CD4-positive, alpha-beta T cell (primary cell): ENCODE measurements around the gene INPP4B. TPM values are rescaled to one million over a fixed set of nuclear protein-coding genes. Genes with fewer than 3 reads are reported as not detected.
A peak's percentile ranks its signal among the peaks of the same experiment; 100 is the strongest.

Source experiments
- ATAC-seq: fragments of 200-7000 bp; cut with Tn5 transposase; one replicate; pipeline ENCODE4 v1.10.0; 2022; ENCODE audit warnings: mild to moderate bottlenecking; ENCODE audit not compliant: poor library complexity
- CTCF ChIA-PET: fragments of 350-600 bp; sonication (Branson Sonifier 250); formaldehyde crosslinking; loops from one replicate; lab custom pipeline; 2021; ENCODE audit warnings: antibody characterized with exemption, inconsistent platforms; lab: Charles Lee
- POLR2A ChIA-PET: fragments of 350-600 bp; sonication (Branson Sonifier 250); formaldehyde crosslinking; loops from one replicate; lab custom pipeline; 2021; ENCODE audit warnings: antibody characterized with exemption, inconsistent platforms; lab: Charles Lee
- DNase-seq, 14 experiments: peaks; one replicate each; pipeline ENCODE4 v3.0.0-alpha.2; 2013 to 2020; ENCODE audit warnings: mixed read lengths in 2 of 14
- H3K27ac ChIP-seq, 2 donors: one replicate each; pipeline versions ENCODE4 v1.5.1 to v1.7.0; 2013; ENCODE audit warnings: low read length in 2 of 2, low read depth in 1 of 2, mild to moderate bottlenecking in 1 of 2
- H3K27me3 ChIP-seq, 2 experiments: 1 replicate in 1 of 2; 2 replicates in 1 of 2; pipeline versions ENCODE4 v1.6.1 to v1.7.0; 2013; ENCODE audit warnings: low read length in 2 of 2, control low read depth in 1 of 2, mild to moderate bottlenecking in 1 of 2, moderate library complexity in 1 of 2; ENCODE audit not compliant: insufficient read depth in 2 of 2, control insufficient read depth in 1 of 2
- H3K36me3 ChIP-seq: one replicate; pipeline ENCODE4 v1.6.1; 2013; ENCODE audit warnings: low read length, control low read depth; ENCODE audit not compliant: insufficient read depth
- H3K4me1 ChIP-seq: one replicate; pipeline ENCODE4 v1.6.1; 2013; ENCODE audit warnings: low read length, control low read depth; ENCODE audit not compliant: insufficient read depth
- H3K4me3 ChIP-seq: one replicate; pipeline ENCODE4 v1.5.1; 2013; ENCODE audit warnings: mild to moderate bottlenecking, low read length, moderate library complexity
- H3K9me3 ChIP-seq, 2 experiments: 1 replicate in 1 of 2; 2 replicates in 1 of 2; pipeline versions ENCODE4 v1.6.1 to v1.7.0; 2013; ENCODE audit warnings: low read length in 2 of 2, mild to moderate bottlenecking in 2 of 2, control low read depth in 1 of 2, moderate library complexity in 1 of 2; ENCODE audit not compliant: control insufficient read depth in 1 of 2, insufficient read depth in 1 of 2
- H3K27ac Mint-ChIP-seq: one replicate; pipeline ENCODE4 v1.8.0; 2020; ENCODE audit warnings: mixed read lengths
- H3K27me3 Mint-ChIP-seq: one replicate; pipeline ENCODE4 v1.8.0; 2021; ENCODE audit warnings: mixed read lengths
- H3K36me3 Mint-ChIP-seq: one replicate; pipeline ENCODE4 v1.8.0; 2021; ENCODE audit warnings: low read depth, mixed read lengths
- H3K4me1 Mint-ChIP-seq: one replicate; pipeline ENCODE4 v1.8.0; 2021; ENCODE audit warnings: low read depth, mixed read lengths
- H3K4me3 Mint-ChIP-seq: one replicate; pipeline ENCODE4 v1.8.0; 2020; ENCODE audit warnings: mild to moderate bottlenecking, mixed read lengths
- H3K9me3 Mint-ChIP-seq: one replicate; pipeline ENCODE4 v1.8.0; 2020; ENCODE audit warnings: mixed read lengths
- CTCF ChIP-seq: fragments of 200-600 bp; IDR thresholded peaks from one replicate; pipeline ENCODE4 v1.8.0; 2022; ENCODE audit warnings: antibody characterized with exemption, mild to moderate bottlenecking
- intact Hi-C, 2 experiments: fragments of 100-400 bp; cut with DNase I in 1 of 2; cut with micrococcal nuclease in 1 of 2; formaldehyde crosslinking; loops; one replicate each; pipeline versions ENCODE4 v1.15.1 to v1.9.0; 2023 to 2025; cut with DNase I, micrococcal nuclease
- total RNA-seq, 174 experiments: library from RNA in 2 of 174; stranded (reverse) in 2 of 174; gene quantifications; one replicate each; pipeline ENCODE4 v1.2.3 and lab custom pipeline; 2021 to 2026

INPP4B gene
- total RNA-seq, 2 experiments from 2014 or later, result 50.7 to 53.8 TPM

- no peak for ATAC-seq
These were observed 615.1 kb downstream of the INPP4B start for GRCh38 chr4:142230991-142231390.

GRCh38 chr4:142226014-142226413, 620.1 kb downstream of the INPP4B start:
- H3K4me3 Mint-ChIP-seq, result no peak overlapping the region
- no peaks in the 10 kb centered on the region for H3K4me1 ChIP-seq
- intact Hi-C loops, result no loop called here
- no peaks in the 10 kb centered on the region for H3K9me3 ChIP-seq
- POLR2A ChIA-PET, result no interaction called here
- H3K36me3 ChIP-seq, result peaks cover 23% of the 10 kb centered on the region
- peak overlapping the region; percentile 27 for H3K27ac Mint-ChIP-seq
- no peaks in the 10 kb centered on the region for H3K27me3 ChIP-seq
- no peaks in the 10 kb centered on the region for H3K27me3 Mint-ChIP-seq
- no peak overlapping the region for H3K4me3 ChIP-seq
- CTCF ChIA-PET, result no interaction called here
- no peak for DNase-seq
- TF ChIP-seq CTCF, result no peak
- H3K4me1 Mint-ChIP-seq, result peaks cover 56% of the 10 kb centered on the region
- H3K9me3 Mint-ChIP-seq, result peaks cover 2% of the 10 kb centered on the region
- peaks cover 68% of the 10 kb centered on the region for H3K36me3 Mint-ChIP-seq
- no peak for ATAC-seq
- no peak overlapping the region for H3K27ac ChIP-seq

More at GRCh38 chr4:142230991-142231390, 615.1 kb downstream of the INPP4B start:
- peaks cover 64% of the 10 kb centered on the region for H3K36me3 Mint-ChIP-seq
- H3K4me1 Mint-ChIP-seq, result peaks cover 41% of the 10 kb centered on the region
- Histone ChIP-seq H3K36me3 (peaks cover 34% of the 10 kb centered on the region), H3K27me3 (no peaks in the 10 kb centered on the region), H3K4me1 (no peaks in the 10 kb centered on the region), H3K27ac (no peak overlapping the region), H3K4me3 (no peak overlapping the region), H3K9me3 (no peaks in the 10 kb centered on the region)
- DNase-seq, result no peak
- intact Hi-C loops, result no loop called here
- H3K4me3 Mint-ChIP-seq, result no peak overlapping the region
- CTCF ChIA-PET, result no interaction called here
- no peak overlapping the region for H3K27ac Mint-ChIP-seq
- POLR2A ChIA-PET, result interaction anchor here (0.8 kb wide), 1 partner anchor 12 kb away, joined by 3 read pairs; no protein-coding TSS in a partner anchor
- H3K9me3 Mint-ChIP-seq, result no peaks in the 10 kb centered on the region
- no peaks in the 10 kb centered on the region for H3K27me3 Mint-ChIP-seq
- no peak for TF ChIP-seq CTCF

GRCh38 chr4:142222127-142222526, 624.0 kb downstream of the INPP4B start:
- peaks cover 75% of the 10 kb centered on the region for H3K36me3 Mint-ChIP-seq
- ChIA-PET CTCF (interaction anchor here (1.5 kb wide), 1 partner anchor 11 kb away, joined by 4 read pairs; no protein-coding TSS in a partner anchor), POLR2A (no interaction called here)
- H3K4me1 ChIP-seq, result no peaks in the 10 kb centered on the region
- H3K27ac Mint-ChIP-seq, result peak overlapping the region; percentile 3
- peaks cover 18% of the 10 kb centered on the region for H3K36me3 ChIP-seq
- no peaks in the 10 kb centered on the region for H3K9me3 ChIP-seq
- H3K27me3 Mint-ChIP-seq, result no peaks in the 10 kb centered on the region
- no peak overlapping the region for H3K4me3 Mint-ChIP-seq
- H3K9me3 Mint-ChIP-seq, result peaks cover 2% of the 10 kb centered on the region
- H3K4me3 ChIP-seq, result no peak overlapping the region
- H3K27ac ChIP-seq, result no peak overlapping the region
- no peak for TF ChIP-seq CTCF
- peaks cover 67% of the 10 kb centered on the region for H3K4me1 Mint-ChIP-seq
- H3K27me3 ChIP-seq, result no peaks in the 10 kb centered on the region
- no peak for ATAC-seq
- no peak for DNase-seq
- intact Hi-C loops, result no loop called here
